ENCODE measurements around the gene ABT1. TPM values are rescaled to one million over a fixed set of nuclear protein-coding genes. Genes with fewer than 3 reads are reported as not detected.
"Not testable (repeated sequence)": the region's sequence is repeated elsewhere in the genome, so short reads cannot be mapped to it uniquely, and the experiment has no call there.

ABT1 gene
- total RNA-seq: 26.6 and 27.2 TPM in 2 replicates

GRCh38 chr6:26596579-26597388, at the start of gene ABT1:
TSS of gene ABT1 (plus strand) at chr6:26596953. CDS start at chr6:26596983, 30 bp downstream.
- intact Hi-C loops (cut with micrococcal nuclease): loop anchor here (1.0 to 5.0 kb wide), 9 partner anchors 24 to 1296 kb away; a partner anchor contains a TSS

DNA sequence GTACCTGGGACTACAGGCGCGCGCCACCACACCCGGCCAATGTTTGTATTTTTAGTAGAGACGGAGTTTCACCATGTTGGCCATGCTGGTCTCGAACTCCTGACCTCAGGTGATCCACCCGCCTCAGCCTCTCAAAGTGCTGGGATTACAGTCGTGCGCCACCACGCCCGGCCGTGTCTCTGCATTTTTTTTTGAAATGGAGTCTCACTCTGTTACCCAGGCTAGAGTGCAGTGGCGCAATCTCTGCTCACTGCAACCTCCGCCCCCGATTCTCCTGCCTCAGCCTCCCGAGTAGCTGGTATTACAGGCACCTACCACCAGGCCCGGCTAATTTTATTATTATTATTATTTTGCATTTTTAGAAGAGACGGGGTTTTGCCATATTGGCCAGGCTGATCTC, 49.4 kb upstream of the ABT1 start:
- intact Hi-C loops (cut with micrococcal nuclease): not testable (repeated sequence)

GRCh38 chr6:26550250-26550993, 46.3 kb upstream of the ABT1 start:
- intact Hi-C loops (cut with micrococcal nuclease): no loop called here

DNA sequence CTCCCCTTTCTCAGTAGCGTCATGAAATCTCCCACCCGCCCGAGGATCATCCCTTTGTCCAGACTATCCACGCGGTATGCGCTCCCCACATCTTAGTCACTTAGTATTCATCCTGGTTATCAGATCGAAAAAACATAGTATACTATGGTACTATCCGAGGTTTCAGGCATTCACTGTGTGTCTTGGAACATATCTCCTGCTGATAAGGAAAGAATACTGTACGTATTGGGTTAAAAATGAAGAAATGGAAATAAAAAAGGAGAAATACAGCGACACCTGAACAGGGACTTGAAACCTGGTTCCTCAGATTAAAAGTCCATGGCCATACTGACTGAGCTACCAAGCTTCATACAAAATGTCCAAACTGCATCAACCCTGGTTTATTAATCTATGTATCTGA, 44.5 kb upstream of the ABT1 start:
- intact Hi-C loops (cut with micrococcal nuclease): no loop called here

DNA sequence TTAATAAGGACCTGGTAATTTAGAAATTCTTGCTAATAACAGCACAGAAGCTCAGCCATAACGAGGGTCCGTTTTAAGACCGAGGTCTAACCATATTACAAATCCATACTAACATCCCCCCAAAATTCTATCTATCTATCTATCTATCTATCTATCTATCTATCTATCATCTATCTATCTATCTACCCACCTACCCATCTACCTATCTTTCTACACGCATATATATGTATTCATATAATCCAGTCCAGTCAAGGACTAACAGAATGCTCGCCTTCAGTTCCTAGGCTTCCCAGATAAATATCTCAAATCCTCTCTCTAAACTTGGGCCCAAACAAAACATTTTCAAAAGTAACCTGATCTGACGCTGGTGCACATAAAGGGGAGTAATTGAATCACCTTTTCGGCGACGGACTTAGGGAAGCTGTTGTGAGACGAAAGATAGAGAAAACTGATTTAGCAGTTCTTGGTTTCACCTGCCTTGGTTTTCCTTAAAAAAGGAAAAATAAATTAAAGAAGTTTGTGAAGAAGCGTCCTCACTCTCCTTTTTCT, 44.0 kb upstream of the ABT1 start:
- intact Hi-C loops (cut with micrococcal nuclease): loop anchor here (1.0 kb wide), 2 partner anchors 15 to 31 kb away; no protein-coding TSS in a partner anchor

- intact Hi-C loops (cut with micrococcal nuclease): loop anchor here (1.0 kb wide), 2 partner anchors 16 to 32 kb away; no protein-coding TSS in a partner anchor
These were observed 43.5 kb upstream of the ABT1 start for GRCh38 chr6:26553264-26553634.

DNA sequence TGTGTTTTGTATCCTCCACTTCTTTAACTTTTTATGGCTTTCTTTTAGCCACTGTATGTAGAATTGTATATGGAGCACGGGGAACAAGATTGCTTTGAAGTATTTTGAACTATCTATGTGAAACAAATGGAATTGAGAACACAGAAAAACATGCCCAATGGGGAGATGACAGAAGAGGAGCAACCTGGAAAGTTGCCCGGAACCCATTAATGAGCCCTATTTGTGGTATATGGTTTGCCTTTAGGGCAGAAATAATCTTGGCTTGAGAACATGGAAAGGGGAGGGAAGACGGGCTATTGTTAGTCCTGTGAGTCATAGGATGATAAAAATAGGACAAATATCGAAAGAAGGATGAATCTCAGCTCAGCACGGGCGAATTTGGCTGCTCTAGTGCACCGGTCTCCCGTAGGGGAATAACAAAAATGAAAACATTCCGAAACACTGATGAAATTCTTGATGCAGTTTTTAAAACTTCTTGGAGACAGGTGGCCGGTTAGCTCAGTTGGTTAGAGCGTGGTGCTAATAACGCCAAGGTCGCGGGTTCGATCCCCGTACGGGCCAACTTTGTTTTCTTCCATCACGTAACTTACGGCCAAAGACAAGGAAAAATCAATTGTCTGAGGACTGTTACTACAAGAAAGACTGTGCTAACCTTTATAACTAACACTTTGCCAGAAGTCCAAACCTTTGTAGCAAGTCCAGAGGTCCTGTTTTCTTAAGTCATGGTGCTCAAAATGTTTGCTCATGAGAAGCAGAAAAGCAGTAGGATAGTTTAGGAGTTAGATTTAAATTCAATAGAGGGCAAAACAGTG, 42.9 kb upstream of the ABT1 start:
- intact Hi-C loops (cut with micrococcal nuclease): loop anchor here (1.0 to 2.0 kb wide), 5 partner anchors 14 to 241 kb away; no protein-coding TSS in a partner anchor

- intact Hi-C loops (cut with micrococcal nuclease): loop anchor here (1.0 to 2.0 kb wide), 3 partner anchors 14 to 242 kb away; no protein-coding TSS in a partner anchor
These were observed 42.4 kb upstream of the ABT1 start for GRCh38 chr6:26554447-26554696.

GRCh38 chr6:26554697-26555504, 41.9 kb upstream of the ABT1 start:
- intact Hi-C loops (cut with micrococcal nuclease): loop anchor here (1.0 to 2.0 kb wide), 3 partner anchors 13 to 242 kb away; no protein-coding TSS in a partner anchor

- intact Hi-C loops (cut with micrococcal nuclease): loop anchor here (2.0 kb wide), 2 partner anchors 225 to 243 kb away; no protein-coding TSS in a partner anchor
These were observed 41.1 kb upstream of the ABT1 start for GRCh38 chr6:26555505-26556262.

GRCh38 chr6:26556263-26557070, 40.3 kb upstream of the ABT1 start:
- intact Hi-C loops (cut with micrococcal nuclease): no loop called here

DNA sequence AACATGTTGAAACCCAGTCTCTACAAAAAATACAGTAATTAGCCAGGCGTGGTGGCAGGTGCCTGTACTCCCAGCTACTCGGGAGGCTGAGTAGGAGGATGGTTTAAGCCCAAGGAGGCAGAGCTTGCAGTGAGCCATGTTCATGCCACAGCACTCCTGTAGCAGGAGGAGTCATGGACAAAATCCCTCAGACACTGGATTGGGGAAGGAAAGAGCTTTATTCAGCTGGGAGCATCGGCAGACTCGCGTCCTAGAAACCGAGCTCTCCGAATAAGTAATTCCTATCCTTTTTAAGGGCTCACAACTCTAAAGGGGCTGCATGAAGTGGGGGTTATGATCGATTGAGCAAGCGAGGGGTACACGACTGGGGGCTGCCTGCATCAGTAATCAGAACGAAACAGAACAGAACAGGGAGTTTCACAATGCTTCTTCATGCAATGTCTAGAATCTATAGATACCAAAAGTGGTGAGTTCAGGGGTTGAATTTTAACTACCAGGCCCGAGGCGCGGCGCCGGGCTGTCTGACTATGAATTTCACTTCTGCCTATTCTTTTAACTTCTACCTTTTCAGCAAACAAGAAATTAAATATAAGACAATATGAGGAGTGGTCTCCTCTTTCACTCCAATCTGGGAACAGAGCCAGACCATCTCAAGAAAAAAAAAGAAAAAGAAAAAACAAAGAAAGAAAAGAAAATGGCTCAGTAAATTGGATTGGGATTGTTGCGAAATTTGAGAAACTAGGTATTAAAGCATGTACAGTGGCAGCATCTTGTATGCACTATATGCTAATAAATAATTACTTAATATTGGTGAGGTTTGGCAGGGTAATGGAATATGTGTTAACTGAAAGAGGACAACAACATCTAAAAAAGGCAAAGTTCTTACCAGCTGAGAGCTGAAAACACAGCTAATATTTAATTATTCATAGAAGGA, 35.0 kb upstream of the ABT1 start:
- intact Hi-C loops (cut with micrococcal nuclease): no loop called here

GRCh38 chr6:26563488-26563887, 33.3 kb upstream of the ABT1 start:
- intact Hi-C loops (cut with micrococcal nuclease): no loop called here

DNA sequence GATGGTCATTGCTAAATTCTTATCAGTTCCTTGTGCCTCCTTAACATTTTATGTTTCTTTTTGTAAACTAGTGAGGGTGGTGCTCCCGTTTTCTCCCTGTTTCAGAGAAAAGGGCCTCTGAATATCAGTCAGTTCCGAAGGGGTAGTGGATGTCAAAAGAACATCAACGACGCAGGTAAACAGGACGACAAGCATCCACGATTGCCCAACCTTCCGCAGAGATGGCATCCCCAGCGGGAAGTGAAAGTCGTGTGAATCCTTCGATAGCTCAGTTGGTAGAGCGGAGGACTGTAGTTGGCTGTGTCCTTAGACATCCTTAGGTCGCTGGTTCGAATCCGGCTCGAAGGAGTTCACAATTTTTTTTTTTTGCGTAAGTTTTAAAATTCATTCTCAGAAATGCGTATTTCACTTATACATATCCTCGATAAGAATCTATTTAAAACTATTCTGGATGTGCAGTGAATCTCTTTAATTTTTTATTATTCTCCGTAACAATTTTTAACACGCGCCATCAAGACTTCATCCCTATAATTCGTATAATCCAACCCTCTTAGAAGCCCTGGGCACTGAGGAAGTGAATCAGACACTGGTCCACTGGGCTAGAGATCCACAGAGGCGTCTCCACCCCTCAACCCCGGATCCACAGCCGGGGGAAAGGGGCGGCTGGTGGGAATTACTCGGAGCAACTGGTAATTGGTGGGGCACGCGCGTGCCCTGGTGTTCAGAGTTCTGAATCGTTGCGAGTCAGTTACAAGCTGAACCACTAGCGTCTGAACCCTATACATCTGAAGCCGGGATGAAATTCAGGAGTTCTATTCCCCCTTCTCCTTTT, 27.9 kb upstream of the ABT1 start:
- intact Hi-C loops (cut with micrococcal nuclease): loop anchor here (1.0 kb wide), 4 partner anchors 15 to 228 kb away; partner anchors contain the start of gene HMGN4

DNA sequence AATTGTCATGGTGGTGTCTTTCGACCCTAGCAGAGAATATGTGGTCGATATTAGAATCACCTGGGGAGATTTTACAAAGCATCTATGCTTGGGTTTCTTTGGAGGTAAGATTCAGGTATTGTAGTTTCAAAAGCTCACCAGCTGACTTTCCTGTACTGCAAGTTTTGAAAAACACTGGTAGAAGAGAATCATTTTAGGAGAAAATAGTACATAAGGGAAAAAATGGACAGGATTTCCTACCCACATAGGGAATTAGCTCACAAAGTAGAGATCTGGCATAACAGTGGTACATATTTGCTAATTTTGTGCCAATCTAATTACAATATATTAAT, 27.4 kb upstream of the ABT1 start:
- intact Hi-C loops (cut with micrococcal nuclease): loop anchor here (1.0 kb wide), 1 partner anchor 228 kb away; no protein-coding TSS in a partner anchor

- intact Hi-C loops (cut with micrococcal nuclease): no loop called here
These were observed 26.5 kb upstream of the ABT1 start for GRCh38 chr6:26570027-26570809.

All from T-helper 2 cell treated with Interferon-gamma antibody and Interleukin-4, amounts not matched to agents 100 ng/mL and 5 ng/mL, for 36 hours (primary cell).